GM19099 (cell line): ENCODE data around the gene DMC1.

Source experiments
- POLR2A ChIP-seq: IDR thresholded peaks from 3 replicates; pipeline ENCODE4 v1.6.1; 2011; ENCODE audit warnings: low read depth; ENCODE audit not compliant: insufficient read length; ENCODE audit errors: extremely low read depth

DMC1 gene

GRCh38 chr22:38519453-38520250, 50.3 kb downstream of the DMC1 start:
- no peak for TF ChIP-seq POLR2A

- no peak for TF ChIP-seq POLR2A
These were observed 51.4 kb downstream of the DMC1 start for GRCh38 chr22:38518620-38519019.

- no peak for TF ChIP-seq POLR2A
These were observed 56.9 kb downstream of the DMC1 start for GRCh38 chr22:38513063-38513462.

GRCh38 chr22:38510416-38510970, 59.5 kb downstream of the DMC1 start:
- TF ChIP-seq POLR2A = no peak

GRCh38 chr22:38506118-38506962, 63.6 kb downstream of the DMC1 start, which contains the start of gene DDX17:
TSS of gene DDX17 (minus strand) at chr22:38506311.
- TF ChIP-seq POLR2A = peak; percentile 74

- no peak for TF ChIP-seq POLR2A
These were observed 64.4 kb downstream of the DMC1 start for GRCh38 chr22:38505541-38506117.

GRCh38 chr22:38504731-38505540, 65.0 kb downstream of the DMC1 start:
- TF ChIP-seq POLR2A = peak; percentile 16

- no peak for TF ChIP-seq POLR2A
These were observed 67.0 kb downstream of the DMC1 start for GRCh38 chr22:38503021-38503420.

GRCh38 chr22:38501797-38502672, 67.9 kb downstream of the DMC1 start:
- no peak for TF ChIP-seq POLR2A

GRCh38 chr22:38497869-38498268, 72.1 kb downstream of the DMC1 start:
- no peak for TF ChIP-seq POLR2A

- TF ChIP-seq POLR2A = no peak
These were observed 75.0 kb downstream of the DMC1 start for GRCh38 chr22:38494939-38495338.

GRCh38 chr22:38494498-38494897, 75.5 kb downstream of the DMC1 start:
- TF ChIP-seq POLR2A = no peak

GRCh38 chr22:38491707-38492348, 78.2 kb downstream of the DMC1 start:
- no peak for TF ChIP-seq POLR2A
